Measurements from ENCODE around the gene SCIN.
"Not testable (repeated sequence)": the region's sequence is repeated elsewhere in the genome, so short reads cannot be mapped to it uniquely, and the experiment has no call there.

Gene SCIN
- total RNA-seq: 0 to 2.4 (median 0.39) reads per million in 9 experiments

- peak; percentile 68 for ATAC-seq (replicated peaks)
- DNase-seq: no peak
- H3K9me3 Mint-ChIP-seq: no peaks in the 10 kb centered on the region
- peak within 1 kb of the TSS in 1 of 2 donors; percentile 24 for H3K27ac Mint-ChIP-seq
- H3K27me3 Mint-ChIP-seq: peaks cover 48 to 70% of the 10 kb centered on the region in 2 donors
- peaks cover 8 to 12% of the 10 kb centered on the region in 2 donors for H3K4me1 Mint-ChIP-seq (ENCODE audit: low read depth in 2 of 2)
- peak within 1 kb of the TSS; percentile 74 to 83 for H3K4me3 Mint-ChIP-seq
- H3K36me3 Mint-ChIP-seq (ENCODE audit: insufficient read depth): no peaks in the 10 kb centered on the region
These were observed at the start of gene SCIN for GRCh38 chr7:12570534-12571461. SCIN (plus strand) TSS chr7:12570720; CDS start chr7:12570787, 67 bp downstream.

DNA sequence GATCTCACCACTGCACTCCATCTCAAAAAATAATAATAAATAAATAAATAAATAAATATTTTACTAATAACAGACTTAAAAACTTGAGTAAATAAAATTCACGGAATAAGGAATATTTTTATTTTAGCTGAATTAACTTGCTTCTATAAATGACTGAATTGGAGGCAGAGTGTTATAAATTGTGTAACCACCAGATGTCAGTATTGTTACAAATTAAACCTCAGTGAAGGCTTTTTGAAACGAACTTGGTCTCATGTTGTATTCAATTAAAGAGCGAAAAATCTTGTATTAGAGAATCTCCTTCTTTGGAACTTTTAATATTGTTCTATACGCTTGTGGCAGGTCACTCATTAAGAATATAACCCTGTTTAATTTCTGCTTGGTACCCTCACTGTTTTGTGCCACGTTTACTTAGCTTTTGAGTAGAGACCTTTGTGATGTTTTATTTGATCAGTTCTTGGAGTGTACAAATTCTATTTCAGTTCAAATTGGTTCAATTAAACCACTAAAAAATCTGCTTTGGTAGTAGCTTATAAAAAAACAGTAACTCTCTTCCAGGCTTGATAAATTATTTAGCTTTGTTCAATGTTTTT, 45.6 kb upstream of the SCIN start:
- ATAC-seq (replicated peaks): peak; percentile 40
- peaks cover 24 to 25% of the 10 kb centered on the region in 2 donors for H3K27me3 Mint-ChIP-seq

DNA sequence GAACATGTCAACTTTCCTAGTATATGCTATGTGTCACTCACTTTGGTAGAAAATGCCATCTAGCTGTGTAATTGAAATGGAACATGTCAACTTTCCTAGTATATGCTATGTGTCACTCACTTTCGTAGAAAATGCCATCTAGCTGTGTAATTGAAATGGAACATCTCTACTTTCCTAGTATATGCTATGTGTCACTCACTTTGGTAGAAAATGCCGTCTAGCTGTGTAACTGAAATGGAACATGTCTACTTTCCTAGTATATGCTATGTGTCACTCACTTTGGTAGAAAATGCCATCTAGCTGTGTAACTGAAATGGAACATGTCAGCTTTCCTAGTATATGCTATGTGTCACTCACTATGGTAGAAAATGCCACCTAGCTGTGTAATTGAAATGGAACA, 43.8 kb upstream of the SCIN start:
- not testable (repeated sequence) for DNase-seq; H3K27ac Mint-ChIP-seq; H3K36me3 Mint-ChIP-seq (ENCODE audit: insufficient read depth); H3K9me3 Mint-ChIP-seq; H3K4me1 Mint-ChIP-seq (ENCODE audit: low read depth in 2 of 2); ATAC-seq (replicated peaks); H3K4me3 Mint-ChIP-seq
- H3K27me3 Mint-ChIP-seq: peaks cover 27 to 30% of the 10 kb centered on the region in 2 donors

More for the DNA sequence above, 45.6 kb upstream of the SCIN start:
- Mint-ChIP-seq H3K27ac (no peak overlapping the region), H3K4me3 (no peak overlapping the region), H3K36me3 (ENCODE audit: insufficient read depth) (no peaks in the 10 kb centered on the region), H3K9me3 (no peaks in the 10 kb centered on the region), H3K4me1 (ENCODE audit: low read depth in 2 of 2) (no peaks in the 10 kb centered on the region)
- no peak for DNase-seq

- H3K27ac Mint-ChIP-seq; DNase-seq; H3K9me3 Mint-ChIP-seq; H3K4me3 Mint-ChIP-seq; H3K36me3 Mint-ChIP-seq (ENCODE audit: insufficient read depth); H3K4me1 Mint-ChIP-seq (ENCODE audit: low read depth in 2 of 2); ATAC-seq (replicated peaks): not testable (repeated sequence)
- H3K27me3 Mint-ChIP-seq: peaks cover 20 to 21% of the 10 kb centered on the region in 2 donors
These were observed 42.9 kb upstream of the SCIN start for GRCh38 chr7:12527670-12528069.

DNA sequence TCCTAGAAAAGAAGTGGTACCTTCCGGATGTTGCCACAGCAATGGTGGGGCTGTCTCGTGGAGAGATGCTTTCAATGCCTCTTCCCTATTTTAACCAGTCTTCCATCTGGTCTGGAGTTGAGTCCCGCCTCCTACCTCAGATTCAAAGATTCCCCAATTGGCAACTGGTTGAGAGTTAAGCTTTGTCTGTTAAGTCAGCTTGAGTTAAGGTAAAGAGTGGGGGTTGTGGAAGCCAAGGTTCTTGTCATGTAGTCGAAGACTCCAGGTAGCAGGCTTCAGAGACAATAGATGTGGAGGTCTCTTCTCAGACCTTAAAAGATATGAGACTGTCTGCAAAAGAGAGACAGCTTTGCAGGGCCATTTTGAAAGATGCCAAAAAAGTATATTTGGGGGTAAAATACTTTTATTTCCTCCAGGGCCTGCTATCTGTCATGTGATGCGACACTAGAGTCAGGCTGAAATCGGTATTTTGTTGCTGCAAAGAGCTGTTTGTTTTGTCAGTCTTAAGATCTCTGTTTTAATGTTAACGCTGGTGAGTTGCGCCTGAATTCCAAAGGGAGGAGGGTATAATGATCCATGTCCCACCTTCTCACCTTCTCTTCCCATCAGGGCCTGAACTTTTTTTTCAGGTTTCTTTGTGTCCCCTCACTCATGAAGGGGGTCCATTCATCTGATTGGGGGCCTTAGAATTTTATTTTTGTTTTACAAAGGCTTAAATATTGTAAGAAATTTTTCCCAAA, 40.4 kb upstream of the SCIN start:
- ATAC-seq (replicated peaks) (no peak), DNase-seq (no peak)
- Mint-ChIP-seq H3K9me3 (no peaks in the 10 kb centered on the region), H3K27me3 (peaks cover 10 to 25% of the 10 kb centered on the region in 2 donors), H3K4me1 (ENCODE audit: low read depth in 2 of 2) (no peaks in the 10 kb centered on the region), H3K36me3 (ENCODE audit: insufficient read depth) (no peaks in the 10 kb centered on the region), H3K4me3 (no peak overlapping the region), H3K27ac (no peak overlapping the region)

DNA sequence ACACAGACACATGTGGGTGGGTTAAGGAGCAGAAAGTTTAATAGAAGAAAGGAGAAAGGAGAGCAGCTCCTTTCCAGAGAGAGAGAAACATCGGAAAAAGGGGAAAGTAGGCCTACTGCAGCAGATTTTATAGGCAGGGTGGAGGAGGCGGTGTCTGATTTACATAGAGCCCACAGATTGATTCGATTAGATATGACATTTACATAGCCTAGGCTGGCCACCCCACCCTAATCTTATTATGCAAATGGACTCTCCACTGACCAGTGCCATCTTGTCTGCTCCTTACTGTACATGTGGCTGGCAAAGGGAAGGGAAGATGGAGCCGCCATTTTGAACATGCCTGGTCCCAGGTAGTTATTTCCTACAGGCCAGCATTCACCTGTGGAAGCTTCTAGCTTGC, 38.7 kb upstream of the SCIN start:
- no peak overlapping the region for H3K27ac Mint-ChIP-seq
- no peaks in the 10 kb centered on the region for H3K4me1 Mint-ChIP-seq (ENCODE audit: low read depth in 2 of 2)
- no peak for DNase-seq
- peaks cover 15 to 40% of the 10 kb centered on the region in 2 donors for H3K27me3 Mint-ChIP-seq
- no peaks in the 10 kb centered on the region for H3K9me3 Mint-ChIP-seq
- H3K36me3 Mint-ChIP-seq (ENCODE audit: insufficient read depth): no peaks in the 10 kb centered on the region
- H3K4me3 Mint-ChIP-seq: no peak overlapping the region
- ATAC-seq (replicated peaks): no peak

GRCh38 chr7:12534046-12534445, 36.5 kb upstream of the SCIN start:
- DNase-seq (no peak), ATAC-seq (replicated peaks) (no peak)
- H3K4me3 Mint-ChIP-seq: no peak overlapping the region
- H3K9me3 Mint-ChIP-seq: peaks cover 0 to 1% of the 10 kb centered on the region in 2 donors
- no peak overlapping the region for H3K27ac Mint-ChIP-seq
- H3K36me3 Mint-ChIP-seq (ENCODE audit: insufficient read depth): no peaks in the 10 kb centered on the region
- H3K27me3 Mint-ChIP-seq: peaks cover 26 to 53% of the 10 kb centered on the region in 2 donors
- no peaks in the 10 kb centered on the region for H3K4me1 Mint-ChIP-seq (ENCODE audit: low read depth in 2 of 2)

GRCh38 chr7:12539681-12540080, 30.8 kb upstream of the SCIN start:
- no peak overlapping the region for H3K27ac Mint-ChIP-seq
- H3K36me3 Mint-ChIP-seq (ENCODE audit: insufficient read depth): no peaks in the 10 kb centered on the region
- no peak for ATAC-seq (replicated peaks)
- DNase-seq: no peak
- H3K4me3 Mint-ChIP-seq: no peak overlapping the region
- peaks cover 21 to 46% of the 10 kb centered on the region in 2 donors for H3K27me3 Mint-ChIP-seq
- H3K4me1 Mint-ChIP-seq (ENCODE audit: low read depth in 2 of 2): no peaks in the 10 kb centered on the region
- peaks cover 0 to 1% of the 10 kb centered on the region in 2 donors for H3K9me3 Mint-ChIP-seq

- Mint-ChIP-seq H3K36me3 (ENCODE audit: insufficient read depth) (no peaks in the 10 kb centered on the region), H3K4me3 (no peak overlapping the region), H3K9me3 (peaks cover 0 to 1% of the 10 kb centered on the region in 2 donors), H3K27ac (no peak overlapping the region), H3K4me1 (ENCODE audit: low read depth in 2 of 2) (no peaks in the 10 kb centered on the region), H3K27me3 (peaks cover 21 to 35% of the 10 kb centered on the region in 2 donors)
- DNase-seq (no peak), ATAC-seq (replicated peaks) (no peak)
These were observed 29.7 kb upstream of the SCIN start for GRCh38 chr7:12540850-12541249.

- DNase-seq (no peak), ATAC-seq (replicated peaks) (no peak)
- Mint-ChIP-seq H3K27ac (no peak overlapping the region), H3K27me3 (peaks cover 10 to 17% of the 10 kb centered on the region in 2 donors), H3K4me1 (ENCODE audit: low read depth in 2 of 2) (no peaks in the 10 kb centered on the region), H3K36me3 (ENCODE audit: insufficient read depth) (no peaks in the 10 kb centered on the region), H3K9me3 (peaks cover 0 to 1% of the 10 kb centered on the region in 2 donors), H3K4me3 (no peak overlapping the region)
These were observed 26.9 kb upstream of the SCIN start for GRCh38 chr7:12543586-12543985.

DNA sequence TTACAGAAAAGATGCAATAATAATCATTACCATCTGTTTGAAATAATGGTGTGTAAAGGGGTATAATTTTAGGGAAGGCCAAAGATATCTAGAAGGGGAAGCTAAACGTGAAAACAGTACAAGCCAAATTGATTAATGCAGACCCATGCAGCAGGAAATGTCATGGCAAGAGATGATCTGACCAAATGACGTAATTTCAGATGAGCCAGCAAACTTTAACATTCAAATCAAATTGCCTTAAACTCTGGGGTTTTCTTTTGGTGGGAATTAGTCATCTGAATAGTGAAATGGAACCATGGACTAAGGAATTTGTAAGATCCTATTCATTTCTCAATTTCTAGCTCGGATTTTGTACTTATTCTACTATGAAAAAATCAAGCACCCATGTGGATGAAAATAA, 21.4 kb upstream of the SCIN start:
- H3K27me3 Mint-ChIP-seq: peaks cover 0 to 9% of the 10 kb centered on the region in 2 donors
- ATAC-seq (replicated peaks): no peak
- no peaks in the 10 kb centered on the region for H3K9me3 Mint-ChIP-seq
- H3K36me3 Mint-ChIP-seq (ENCODE audit: insufficient read depth): no peaks in the 10 kb centered on the region
- DNase-seq: no peak
- no peaks in the 10 kb centered on the region for H3K4me1 Mint-ChIP-seq (ENCODE audit: low read depth in 2 of 2)
- H3K27ac Mint-ChIP-seq: no peak overlapping the region
- H3K4me3 Mint-ChIP-seq: no peak overlapping the region

DNA sequence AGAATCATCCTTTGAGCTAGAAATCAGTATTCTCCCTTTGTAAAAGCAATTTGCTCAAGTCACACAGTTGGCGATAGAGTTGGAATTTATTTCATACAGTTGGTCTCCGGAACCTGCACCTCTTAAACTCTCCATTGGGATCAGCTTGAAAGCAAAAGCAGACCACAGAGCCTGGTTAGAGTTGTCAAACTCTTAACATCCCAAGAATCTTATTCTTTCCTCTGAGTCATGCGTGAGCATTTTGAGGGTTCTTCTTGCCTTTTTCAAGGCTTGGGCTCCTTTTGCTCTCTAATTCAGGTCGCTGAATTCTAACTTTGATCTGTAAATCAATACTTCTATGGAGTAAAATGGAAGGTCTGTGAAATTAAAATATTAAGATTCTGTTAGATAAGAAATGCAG, 19.6 kb upstream of the SCIN start:
- no peaks in the 10 kb centered on the region for H3K36me3 Mint-ChIP-seq (ENCODE audit: insufficient read depth)
- no peaks in the 10 kb centered on the region for H3K4me1 Mint-ChIP-seq (ENCODE audit: low read depth in 2 of 2)
- H3K27ac Mint-ChIP-seq: no peak overlapping the region
- DNase-seq (no peak), ATAC-seq (replicated peaks) (no peak)
- peaks cover 0 to 9% of the 10 kb centered on the region in 2 donors for H3K27me3 Mint-ChIP-seq
- no peak overlapping the region for H3K4me3 Mint-ChIP-seq
- no peaks in the 10 kb centered on the region for H3K9me3 Mint-ChIP-seq

GRCh38 chr7:12552876-12553275, 17.6 kb upstream of the SCIN start:
- Mint-ChIP-seq H3K36me3 (ENCODE audit: insufficient read depth) (no peaks in the 10 kb centered on the region), H3K27me3 (peaks cover 0 to 9% of the 10 kb centered on the region in 2 donors), H3K4me1 (ENCODE audit: low read depth in 2 of 2) (no peaks in the 10 kb centered on the region), H3K4me3 (no peak overlapping the region), H3K9me3 (peaks cover 3 to 9% of the 10 kb centered on the region in 2 donors), H3K27ac (no peak overlapping the region)
- DNase-seq (no peak), ATAC-seq (replicated peaks) (no peak)
